AG04450 (cell line): ENCODE results near the gene EIF3I. TPM values are rescaled to one million over a fixed set of nuclear protein-coding genes. Genes with fewer than 3 reads are reported as not detected.

Experiments used
- CTCF ChIA-PET: fragments of 300-600, 350-600 bp; formaldehyde crosslinking; extraction: SDS; loops from one replicate; lab custom pipeline; 2022; ENCODE audit warnings: antibody characterized with exemption, inconsistent platforms; lab: Charles Lee
- POLR2A ChIA-PET: fragments of 350-600 bp; formaldehyde crosslinking; extraction: SDS; loops from one replicate; lab custom pipeline; 2021; ENCODE audit warnings: antibody characterized with exemption, inconsistent platforms; lab: Yijun Ruan, JAX
- DNase-seq: peaks from one replicate; pipeline ENCODE4 v3.0.0-alpha.2; 2011; ENCODE audit warnings: low read depth, low spot score
- H3K27ac ChIP-seq: one replicate; pipeline ENCODE4 v1.5.1; 2012; ENCODE audit warnings: low read depth, low read length, control low read depth
- H3K27me3 ChIP-seq: one replicate; pipeline ENCODE4 v1.6.0; 2012; ENCODE audit warnings: low read length; ENCODE audit not compliant: control insufficient read depth, insufficient read depth
- H3K4me3 ChIP-seq: 2 replicates; pipeline ENCODE4 v1.5.1; 2011; ENCODE audit warnings: mild to moderate bottlenecking, low read depth, low read length, control low read depth
- H3K9me3 ChIP-seq: 2 replicates; pipeline ENCODE4 v1.5.1; 2012; ENCODE audit warnings: low read length; ENCODE audit not compliant: control insufficient read depth, insufficient read depth
- CTCF ChIP-seq: IDR thresholded peaks from 2 replicates; pipeline ENCODE4 v1.5.1; 2011; ENCODE audit warnings: low read depth, low read length, control low read depth, inconsistent platforms
- polyA plus RNA-seq: library from polyadenylated mRNA; depleted of rRNA; stranded (reverse); fragments of >200 nt; gene quantifications from 2 replicates; pipeline ENCODE4 v1.2.3, GENCODE V29; 2011

Gene EIF3I
- polyA plus RNA-seq, 1 experiment: 357 TPM

DNA sequence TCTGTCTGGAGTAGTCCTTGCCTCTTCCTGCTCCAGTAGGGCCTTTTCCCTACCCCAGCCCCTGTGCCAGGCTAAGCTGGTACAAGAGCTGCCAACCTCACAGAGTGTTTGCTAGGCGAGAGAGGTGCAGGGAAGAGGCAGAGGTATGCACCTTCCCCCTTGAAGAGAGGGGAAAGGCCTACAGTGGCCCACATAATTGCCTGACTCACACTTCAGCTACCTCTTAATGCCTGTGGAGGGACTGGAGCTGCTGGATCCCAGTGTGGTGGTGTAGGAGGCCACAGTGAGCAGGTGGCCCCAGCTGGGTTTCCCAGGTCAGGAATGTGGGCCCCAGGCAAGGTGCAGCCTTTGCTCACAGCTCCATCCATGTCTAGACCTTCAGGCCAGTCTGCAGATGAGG, 25.1 kb upstream of the EIF3I start:
- CTCF ChIA-PET: no interaction called here
- POLR2A ChIA-PET: interaction anchor here (1.7 to 2.2 kb wide), 2 partner anchors 10 to 17 kb away, joined by 7 to 9 read pairs; no protein-coding TSS in a partner anchor
- no peak for TF ChIP-seq CTCF
- Histone ChIP-seq H3K9me3 (no peaks in the 10 kb centered on the region), H3K27me3 (no peaks in the 10 kb centered on the region), H3K27ac (peak overlapping the region; percentile 21), H3K4me3 (no peak overlapping the region)
- DNase-seq: no peak

GRCh38 chr1:32197837-32198236, 24.4 kb upstream of the EIF3I start:
- DNase-seq: no peak
- ChIA-PET POLR2A (interaction anchor here (1.7 to 2.2 kb wide), 2 partner anchors 11 to 17 kb away, joined by 7 to 9 read pairs; no protein-coding TSS in a partner anchor), CTCF (no interaction called here)
- no peak for TF ChIP-seq CTCF
- H3K27me3 ChIP-seq: no peaks in the 10 kb centered on the region
- H3K27ac ChIP-seq: no peak overlapping the region
- no peak overlapping the region for H3K4me3 ChIP-seq
- no peaks in the 10 kb centered on the region for H3K9me3 ChIP-seq

GRCh38 chr1:32198237-32199042, 23.8 kb upstream of the EIF3I start:
- TF ChIP-seq CTCF: no peak
- no peak for DNase-seq
- Histone ChIP-seq H3K9me3 (no peaks in the 10 kb centered on the region), H3K4me3 (no peak overlapping the region), H3K27ac (peak overlapping the region; percentile 11), H3K27me3 (no peaks in the 10 kb centered on the region)
- ChIA-PET CTCF (no interaction called here), POLR2A (interaction anchor here (0.7 to 2.2 kb wide), 3 partner anchors 12 to 32 kb away, joined by 3 to 9 read pairs (median 7); no protein-coding TSS in a partner anchor)

DNA sequence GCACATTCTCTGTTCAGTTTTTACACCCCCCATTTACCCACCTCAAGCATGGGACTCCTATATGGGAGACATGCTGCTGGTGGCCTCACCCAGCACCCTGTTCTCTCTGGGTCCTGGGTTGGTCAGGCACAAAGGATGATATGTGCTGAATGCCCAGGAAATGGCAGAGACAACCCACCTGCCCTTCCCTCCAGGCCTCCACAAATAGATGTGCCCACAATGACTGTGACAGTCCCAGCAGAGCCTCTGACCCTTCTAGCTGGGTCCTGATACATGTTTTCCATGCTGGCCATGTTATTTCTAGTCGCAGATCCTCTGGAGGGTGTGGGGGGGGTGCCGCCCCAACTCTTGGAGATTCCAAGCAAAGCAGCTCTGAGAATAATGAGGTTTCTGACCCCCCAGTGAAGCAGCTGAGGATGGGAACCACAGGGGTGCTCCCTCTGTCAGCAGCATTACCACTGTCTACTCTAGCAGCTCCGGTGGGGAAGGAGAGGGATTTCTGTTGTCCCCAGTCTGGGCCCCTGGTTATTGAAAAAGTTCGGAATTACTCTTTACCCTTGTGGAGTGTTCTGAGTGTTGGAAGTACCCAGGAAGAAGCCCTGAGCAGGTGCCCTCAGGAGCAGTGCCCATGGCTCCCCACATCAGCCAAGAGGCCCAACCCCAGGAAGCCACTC, 23.0 kb upstream of the EIF3I start:
- DNase-seq: no peak
- Histone ChIP-seq H3K9me3 (no peaks in the 10 kb centered on the region), H3K4me3 (peak overlapping the region; percentile 79), H3K27me3 (no peaks in the 10 kb centered on the region), H3K27ac (peak overlapping the region; percentile 96)
- ChIA-PET CTCF (interaction anchor here (0.7 to 1.9 kb wide), 2 partner anchors 12 to 14 kb away, joined by 4 read pairs; no protein-coding TSS in a partner anchor), POLR2A (interaction anchor here (0.7 to 2.5 kb wide), 2 partner anchors 33 to 137 kb away, joined by 3 to 17 read pairs; partner anchors contain the start of gene MARCKSL1)
- no peak for TF ChIP-seq CTCF
